ENCODE results near the gene CEP112. TPM values are rescaled to one million over a fixed set of nuclear protein-coding genes. Genes with fewer than 3 reads are reported as not detected.

CEP112 gene
- total and polyA plus RNA-seq, 4 donors, result 1.1 to 4.9 (median 1.4) TPM

GRCh38 chr17:65931246-65932149, 260.4 kb downstream of the CEP112 start:
- H3K4me3 ChIP-seq (ENCODE audit: low read depth in 1 of 3, low read length in 3 of 3), result no peak overlapping the region
- TF ChIP-seq CTCF (IDR thresholded peaks at IDR 0.05; ENCODE audit: low read depth, low read length, missing input control), result no peak
- no peak for TF ChIP-seq HNF4A (conservative IDR thresholded peaks at IDR 0.05)
- TF ChIP-seq ATF3 (IDR thresholded peaks at IDR 0.05), result no peak
- TF ChIP-seq YY1 (IDR thresholded peaks at IDR 0.05), result no peak
- no peak for TF ChIP-seq HNF4G (IDR thresholded peaks at IDR 0.05)
- TF ChIP-seq FOXA1 (IDR thresholded peaks at IDR 0.05), result no peak
- no peak for TF ChIP-seq JUND (IDR thresholded peaks at IDR 0.05)
- TF ChIP-seq ZBTB33 (IDR thresholded peaks at IDR 0.05), result no peak
- no peak for TF ChIP-seq RXRA (IDR thresholded peaks at IDR 0.05)
- no peak for TF ChIP-seq NR2F2 (IDR thresholded peaks at IDR 0.05)
- no peak for TF ChIP-seq TAF1 (conservative IDR thresholded peaks at IDR 0.05)
- TF ChIP-seq FOXA2 (IDR thresholded peaks at IDR 0.05), result no peak
- no peak for TF ChIP-seq GABPA (IDR thresholded peaks at IDR 0.05 in 1 of 2, conservative IDR thresholded peaks at IDR 0.05 in 1 of 2)
- TF ChIP-seq SP1 (IDR thresholded peaks at IDR 0.05), result no peak
- no peak overlapping the region for H3K27ac ChIP-seq (ENCODE audit: low read depth in 1 of 2, low read length in 2 of 2)
- no peak for DNase-seq (ENCODE audit: low spot score)
- 90% methylated on average over 3 of the region's 3 CpGs for WGBS
- H3K36me3 ChIP-seq (ENCODE audit: control insufficient read depth in 4 of 4, insufficient read depth in 3 of 4, low read depth in 1 of 4, low read length in 3 of 4), result no peaks in the 10 kb centered on the region
- no peaks in the 10 kb centered on the region for H3K4me1 ChIP-seq (ENCODE audit: control insufficient read depth in 4 of 4, insufficient read depth in 4 of 4, low read length in 3 of 4)
- no peaks in the 10 kb centered on the region for H3K27me3 ChIP-seq (ENCODE audit: control insufficient read depth in 4 of 4, insufficient read depth in 4 of 4, low read length in 3 of 4)
- peaks cover 0 to 6% (median 0%) of the 10 kb centered on the region in 4 donors for H3K9me3 ChIP-seq (ENCODE audit: control insufficient read depth in 4 of 4, low read length in 3 of 4)
- H3K9ac ChIP-seq (ENCODE audit: low read depth in 1 of 2, low read length in 2 of 2), result no peak overlapping the region

GRCh38 chr17:65930140-65930730, 261.7 kb downstream of the CEP112 start:
- Histone ChIP-seq H3K27me3 (ENCODE audit: control insufficient read depth in 4 of 4, insufficient read depth in 4 of 4, low read length in 3 of 4) (no peaks in the 10 kb centered on the region), H3K9me3 (ENCODE audit: control insufficient read depth in 4 of 4, low read length in 3 of 4) (peaks cover 0 to 6% (median 0%) of the 10 kb centered on the region in 4 donors), H3K27ac (ENCODE audit: low read depth in 1 of 2, low read length in 2 of 2) (no peak overlapping the region), H3K4me3 (ENCODE audit: low read depth in 1 of 3, low read length in 3 of 3) (no peak overlapping the region), H3K4me1 (ENCODE audit: control insufficient read depth in 4 of 4, insufficient read depth in 4 of 4, low read length in 3 of 4) (no peaks in the 10 kb centered on the region), H3K9ac (ENCODE audit: low read depth in 1 of 2, low read length in 2 of 2) (no peak overlapping the region), H3K36me3 (ENCODE audit: control insufficient read depth in 4 of 4, insufficient read depth in 3 of 4, low read depth in 1 of 4, low read length in 3 of 4) (no peaks in the 10 kb centered on the region)
- 76% methylated on average over 2 of the region's 2 CpGs for WGBS
- DNase-seq (ENCODE audit: low spot score), result no peak
- no peak for TF ChIP-seq ATF3 (IDR thresholded peaks at IDR 0.05)
- TF ChIP-seq JUND (IDR thresholded peaks at IDR 0.05), result no peak
- TF ChIP-seq FOXA2 (IDR thresholded peaks at IDR 0.05), result no peak
- no peak for TF ChIP-seq FOXA1 (IDR thresholded peaks at IDR 0.05)

Data from liver (tissue), 9 donors.